Liver (tissue), 9 donors: ENCODE measurements around the gene ARHGAP6. TPM values are rescaled to one million over a fixed set of nuclear protein-coding genes. Genes with fewer than 3 reads are reported as not detected.

ENCODE experiments used
- DNase-seq: peaks from one replicate; pipeline ENCODE4 v3.0.0-alpha.2; 2017; ENCODE audit warnings: low spot score
- H3K27ac ChIP-seq, 2 donors: one replicate each; pipeline ENCODE4 v1.7.0; 2013; ENCODE audit warnings: inconsistent platforms in 2 of 2, low read length in 2 of 2, control low read depth in 1 of 2, low read depth in 1 of 2, mild to moderate bottlenecking in 1 of 2
- H3K27me3 ChIP-seq, 4 donors: one replicate each; pipeline versions ENCODE4 v1.6.1 to v1.7.0; 2013; ENCODE audit warnings: low read length in 3 of 4, inconsistent platforms in 1 of 4, mild to moderate bottlenecking in 1 of 4, moderate library complexity in 1 of 4; ENCODE audit not compliant: control insufficient read depth in 4 of 4, insufficient read depth in 4 of 4
- H3K36me3 ChIP-seq, 4 donors: one replicate each; pipeline versions ENCODE4 v1.6.1 to v1.7.0; 2013; ENCODE audit warnings: low read length in 3 of 4, mild to moderate bottlenecking in 3 of 4, low read depth in 1 of 4, moderate library complexity in 1 of 4; ENCODE audit not compliant: control insufficient read depth in 4 of 4, insufficient read depth in 3 of 4
- H3K4me1 ChIP-seq, 4 donors: one replicate each; pipeline versions ENCODE4 v1.6.1 to v1.7.0; 2013; ENCODE audit warnings: low read length in 3 of 4, mild to moderate bottlenecking in 3 of 4, moderate library complexity in 1 of 4; ENCODE audit not compliant: control insufficient read depth in 4 of 4, insufficient read depth in 4 of 4
- H3K4me3 ChIP-seq, 3 donors: one replicate each; pipeline versions ENCODE4 v1.6.1 to v1.7.0; 2013; ENCODE audit warnings: low read length in 3 of 3, control low read depth in 1 of 3, low read depth in 1 of 3, mild to moderate bottlenecking in 1 of 3
- H3K9ac ChIP-seq, 2 donors: one replicate each; pipeline ENCODE4 v1.7.0; 2013; ENCODE audit warnings: low read length in 2 of 2, mild to moderate bottlenecking in 2 of 2, moderate library complexity in 2 of 2, control low read depth in 1 of 2, low read depth in 1 of 2
- H3K9me3 ChIP-seq, 4 donors: one replicate each; pipeline versions ENCODE4 v1.6.1 to v1.7.0; 2013; ENCODE audit warnings: low read length in 3 of 4; ENCODE audit not compliant: control insufficient read depth in 4 of 4
- ATF3 ChIP-seq: IDR thresholded peaks from 2 replicates; pipeline ENCODE4 v1.6.1; 2016; ENCODE audit warnings: antibody characterized with exemption
- EGR1 ChIP-seq, 2 donors: IDR thresholded peaks; 2 replicates each; pipeline ENCODE4 v1.6.1; 2016 to 2018; ENCODE audit warnings: antibody characterized with exemption in 2 of 2, low read depth in 2 of 2
- FOXA1 ChIP-seq: IDR thresholded peaks from 2 replicates; pipeline ENCODE4 v1.6.1; 2016; ENCODE audit warnings: antibody characterized with exemption
- FOXA2 ChIP-seq: IDR thresholded peaks from 2 replicates; pipeline ENCODE4 v1.6.1; 2016; ENCODE audit warnings: antibody characterized with exemption
- GABPA ChIP-seq, 2 donors: IDR thresholded peaks in 1 of 2; conservative IDR thresholded peaks in 1 of 2; 2 replicates each; pipeline ENCODE4 v1.6.1; 2016; ENCODE audit warnings: antibody characterized with exemption in 2 of 2, mild to moderate bottlenecking in 1 of 2, moderate library complexity in 1 of 2
- HNF4A ChIP-seq, 2 donors: conservative IDR thresholded peaks; 2 replicates each; pipeline ENCODE4 v1.6.1; 2016; ENCODE audit warnings: antibody characterized with exemption in 2 of 2, mild to moderate bottlenecking in 2 of 2
- JUND ChIP-seq, 2 donors: IDR thresholded peaks; 2 replicates each; pipeline ENCODE4 v1.6.1; 2016; ENCODE audit warnings: antibody characterized with exemption in 2 of 2
- MAX ChIP-seq: IDR thresholded peaks from 2 replicates; pipeline ENCODE4 v1.6.1; 2016; ENCODE audit warnings: antibody characterized with exemption
- NR2F2 ChIP-seq: IDR thresholded peaks from 2 replicates; pipeline ENCODE4 v1.6.1; 2016; ENCODE audit warnings: antibody characterized with exemption
- RAD21 ChIP-seq, 2 donors: IDR thresholded peaks; 2 replicates each; pipeline ENCODE4 v1.6.1; 2016; ENCODE audit warnings: antibody characterized with exemption in 2 of 2, mild to moderate bottlenecking in 2 of 2
- RXRA ChIP-seq, 2 donors: IDR thresholded peaks; 2 replicates each; pipeline ENCODE4 v1.6.1; 2017 to 2018; ENCODE audit warnings: antibody characterized with exemption in 2 of 2, mild to moderate bottlenecking in 1 of 2
- SP1 ChIP-seq: IDR thresholded peaks from 2 replicates; pipeline ENCODE4 v1.6.1; 2018; ENCODE audit warnings: antibody characterized with exemption, mild to moderate bottlenecking
- ZBTB33 ChIP-seq: IDR thresholded peaks from 2 replicates; pipeline ENCODE4 v1.6.1; 2016; ENCODE audit warnings: antibody characterized with exemption
- WGBS: extraction: QIAGEN DNeasy Blood & Tissue Kit; methylation state at CpG from one replicate; pipeline ENCODE4 v1.1.7; 2013; 5-methylcytosine and 5-hydroxymethylcytosine counted together
- polyA plus RNA-seq, 2 donors: library from polyadenylated mRNA; stranded (reverse) in 1 of 2; unstranded in 1 of 2; fragments of 200-250 nt in 1 of 2; fragments of >200 nt in 1 of 2; fragmentation: Nextera tagmentation in 1 of 2; extraction: Ambion mirVana in 1 of 2; gene quantifications; one replicate each; pipeline versions ENCODE4 v1.2.1 to v1.2.3, GENCODE V29; 2013 to 2015
- total RNA-seq, 2 donors: library from RNA; depleted of rRNA; stranded (reverse); fragments of >200 nt; gene quantifications; one replicate each; pipeline ENCODE4 v1.2.3, GENCODE V29; 2014
- TF ChIP-seq, protein P1 (sequence below): IDR thresholded peaks from 2 replicates; pipeline ENCODE4 v1.6.1; 2016; ENCODE audit warnings: antibody characterized with exemption, mild to moderate bottlenecking
- TF ChIP-seq, protein P2 (sequence below): fragments of 150-350 bp; IDR thresholded peaks from 2 replicates; pipeline ENCODE4 v1.5.1; 2017; ENCODE audit warnings: improper control_type of control experiment, low read depth, low read length; ENCODE audit not compliant: missing input control
- donor health status: healthy.
- donor health status: healthy.
- donor health status: healthy.
- donor health status: healthy.
- donor health status: healthy.

The ARHGAP6 gene
- total and polyA plus RNA-seq, 4 donors, result 0.10 to 2.2 (median 0.65) TPM

DNA sequence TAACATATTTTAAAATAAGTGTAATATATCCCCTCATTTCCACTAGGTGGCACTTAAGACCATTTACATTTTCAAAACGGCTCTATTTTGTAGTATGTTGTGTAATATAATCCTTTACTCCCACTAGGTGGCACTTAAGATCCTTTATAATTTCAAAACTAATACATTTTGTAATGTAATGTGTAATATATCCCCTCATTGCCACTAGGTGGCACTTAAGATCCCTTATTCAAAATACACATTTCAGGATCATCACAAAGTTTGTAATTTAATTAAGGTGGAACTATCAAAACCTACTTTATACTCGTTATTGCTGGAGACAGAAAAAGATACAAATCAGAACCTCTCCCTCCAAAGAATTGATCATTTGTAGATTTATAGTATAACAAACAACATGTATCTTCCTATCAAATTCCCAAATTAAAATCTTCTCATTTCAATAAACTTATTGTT is 132.5 kb downstream of the ARHGAP6 start:
- TF ChIP-seq NR2F2 (no peak), ZBTB33 (no peak), RXRA (IDR thresholded peaks at IDR 0.05) (peak in 1 of 2 donors; percentile 13), HNF4A (conservative IDR thresholded peaks at IDR 0.05) (peak in 1 of 2 donors; percentile 67), FOXA1 (no peak), FOXA2 (no peak), EGR1 (IDR thresholded peaks at IDR 0.05; ENCODE audit: low read depth in 2 of 2) (no peak), RAD21 (IDR thresholded peaks at IDR 0.05) (peak; percentile 92 to 94), JUND (IDR thresholded peaks at IDR 0.05) (peak in 1 of 2 donors; percentile 63), MAX (no peak), SP1 (no peak), ATF3 (no peak), GABPA (IDR thresholded peaks at IDR 0.05 in 1 of 2, conservative IDR thresholded peaks at IDR 0.05 in 1 of 2) (no peak)
- TF ChIP-seq, protein P1, sequence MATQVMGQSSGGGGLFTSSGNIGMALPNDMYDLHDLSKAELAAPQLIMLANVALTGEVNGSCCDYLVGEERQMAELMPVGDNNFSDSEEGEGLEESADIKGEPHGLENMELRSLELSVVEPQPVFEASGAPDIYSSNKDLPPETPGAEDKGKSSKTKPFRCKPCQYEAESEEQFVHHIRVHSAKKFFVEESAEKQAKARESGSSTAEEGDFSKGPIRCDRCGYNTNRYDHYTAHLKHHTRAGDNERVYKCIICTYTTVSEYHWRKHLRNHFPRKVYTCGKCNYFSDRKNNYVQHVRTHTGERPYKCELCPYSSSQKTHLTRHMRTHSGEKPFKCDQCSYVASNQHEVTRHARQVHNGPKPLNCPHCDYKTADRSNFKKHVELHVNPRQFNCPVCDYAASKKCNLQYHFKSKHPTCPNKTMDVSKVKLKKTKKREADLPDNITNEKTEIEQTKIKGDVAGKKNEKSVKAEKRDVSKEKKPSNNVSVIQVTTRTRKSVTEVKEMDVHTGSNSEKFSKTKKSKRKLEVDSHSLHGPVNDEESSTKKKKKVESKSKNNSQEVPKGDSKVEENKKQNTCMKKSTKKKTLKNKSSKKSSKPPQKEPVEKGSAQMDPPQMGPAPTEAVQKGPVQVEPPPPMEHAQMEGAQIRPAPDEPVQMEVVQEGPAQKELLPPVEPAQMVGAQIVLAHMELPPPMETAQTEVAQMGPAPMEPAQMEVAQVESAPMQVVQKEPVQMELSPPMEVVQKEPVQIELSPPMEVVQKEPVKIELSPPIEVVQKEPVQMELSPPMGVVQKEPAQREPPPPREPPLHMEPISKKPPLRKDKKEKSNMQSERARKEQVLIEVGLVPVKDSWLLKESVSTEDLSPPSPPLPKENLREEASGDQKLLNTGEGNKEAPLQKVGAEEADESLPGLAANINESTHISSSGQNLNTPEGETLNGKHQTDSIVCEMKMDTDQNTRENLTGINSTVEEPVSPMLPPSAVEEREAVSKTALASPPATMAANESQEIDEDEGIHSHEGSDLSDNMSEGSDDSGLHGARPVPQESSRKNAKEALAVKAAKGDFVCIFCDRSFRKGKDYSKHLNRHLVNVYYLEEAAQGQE, result no peak
- TF ChIP-seq, protein P2, sequence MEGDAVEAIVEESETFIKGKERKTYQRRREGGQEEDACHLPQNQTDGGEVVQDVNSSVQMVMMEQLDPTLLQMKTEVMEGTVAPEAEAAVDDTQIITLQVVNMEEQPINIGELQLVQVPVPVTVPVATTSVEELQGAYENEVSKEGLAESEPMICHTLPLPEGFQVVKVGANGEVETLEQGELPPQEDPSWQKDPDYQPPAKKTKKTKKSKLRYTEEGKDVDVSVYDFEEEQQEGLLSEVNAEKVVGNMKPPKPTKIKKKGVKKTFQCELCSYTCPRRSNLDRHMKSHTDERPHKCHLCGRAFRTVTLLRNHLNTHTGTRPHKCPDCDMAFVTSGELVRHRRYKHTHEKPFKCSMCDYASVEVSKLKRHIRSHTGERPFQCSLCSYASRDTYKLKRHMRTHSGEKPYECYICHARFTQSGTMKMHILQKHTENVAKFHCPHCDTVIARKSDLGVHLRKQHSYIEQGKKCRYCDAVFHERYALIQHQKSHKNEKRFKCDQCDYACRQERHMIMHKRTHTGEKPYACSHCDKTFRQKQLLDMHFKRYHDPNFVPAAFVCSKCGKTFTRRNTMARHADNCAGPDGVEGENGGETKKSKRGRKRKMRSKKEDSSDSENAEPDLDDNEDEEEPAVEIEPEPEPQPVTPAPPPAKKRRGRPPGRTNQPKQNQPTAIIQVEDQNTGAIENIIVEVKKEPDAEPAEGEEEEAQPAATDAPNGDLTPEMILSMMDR, result peak; percentile 86
- Histone ChIP-seq H3K9ac (no peak overlapping the region), H3K4me3 (no peak overlapping the region), H3K27ac (no peak overlapping the region), H3K9me3 (no peaks in the 10 kb centered on the region), H3K36me3 (no peaks in the 10 kb centered on the region), H3K27me3 (peaks cover 0 to 7% (median 0%) of the 10 kb centered on the region in 4 donors), H3K4me1 (no peaks in the 10 kb centered on the region)
- 0% methylated on average over 2 of the region's 2 CpGs for WGBS
- DNase-seq, result no peak
